ENCODE data around the gene TMEM209. TPM values are rescaled to one million over a fixed set of nuclear protein-coding genes. Genes with fewer than 3 reads are reported as not detected.
"Not testable (repeated sequence)": the region's sequence is repeated elsewhere in the genome, so short reads cannot be mapped to it uniquely, and the experiment has no call there.

TMEM209 gene
- 44.8 TPM for polyA plus RNA-seq (2013, experiment 1 of 2)
- polyA plus RNA-seq (2013, experiment 2 of 2): 42.4 TPM

DNA sequence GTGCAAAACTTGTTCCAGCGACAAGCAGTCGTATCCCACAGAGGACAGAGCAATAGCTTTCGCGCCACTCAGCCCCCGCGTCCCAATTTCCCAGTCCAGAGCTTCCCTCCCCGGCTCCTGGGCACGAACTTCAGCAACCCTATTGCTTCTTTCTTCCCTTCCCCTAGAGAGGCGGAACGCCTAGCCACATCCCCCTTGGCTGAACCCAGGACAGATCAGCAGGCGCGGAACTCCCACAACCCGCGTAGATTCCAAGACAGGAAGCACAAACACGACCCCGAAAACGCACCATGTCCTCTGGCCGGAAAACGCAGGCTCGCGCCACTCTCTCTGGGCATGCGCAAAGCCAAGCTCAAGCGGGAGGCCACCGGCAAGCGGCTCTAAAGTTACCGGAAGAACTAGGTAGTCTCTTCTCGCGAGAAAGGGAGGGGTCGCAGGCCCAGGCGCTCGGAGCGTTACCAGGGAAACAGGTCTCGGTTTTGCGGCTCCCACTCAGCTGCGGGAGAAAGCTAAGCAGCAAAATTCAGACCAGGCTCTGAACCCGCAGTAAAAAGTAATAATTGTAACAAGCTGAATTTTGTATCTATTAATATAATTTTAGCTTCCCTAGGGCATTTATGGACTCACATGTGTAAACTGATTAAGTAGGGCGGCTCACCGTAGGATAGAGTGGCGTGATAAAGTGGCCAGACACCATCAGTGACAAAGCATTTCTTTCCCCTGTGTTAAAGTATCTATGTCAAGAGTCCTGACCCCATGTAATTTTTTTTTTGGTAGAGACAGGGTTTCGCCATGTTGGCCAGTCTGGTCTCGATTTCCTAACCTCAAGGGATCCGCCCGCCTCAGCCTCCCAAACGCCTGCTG, at the start of gene TMEM209:
TMEM209 (minus strand) TSS at position 323 of the 864 bp plus-strand sequence; CDS start at position 292, 31 bp downstream.
- Histone ChIP-seq H3K9ac (ENCODE audit: low read depth, low read length, poor library complexity) (peak within 1 kb of the TSS; percentile 87), H4K91ac (ENCODE audit: low read depth, low read length, poor library complexity) (no peak within 1 kb of the TSS), H3K4me2 (ENCODE audit: insufficient read depth, low read length, poor library complexity, severe bottlenecking) (peak within 1 kb of the TSS; percentile 61), H3K14ac (ENCODE audit: low read length) (peak within 1 kb of the TSS; percentile 73), H3K4me1 (ENCODE audit: control insufficient read depth in 2 of 2, insufficient read depth in 1 of 2, low read depth in 1 of 2, low read length in 2 of 2) (peaks cover 3% of the 10 kb centered on the region in 2 donors), H3K18ac (ENCODE audit: low read length) (peak within 1 kb of the TSS; percentile 98), H4K8ac (ENCODE audit: low read depth, low read length) (no peak within 1 kb of the TSS), H3K36me3 (replicated peaks in 1 of 2; ENCODE audit: control insufficient read depth in 2 of 2, insufficient read depth in 2 of 2, low read length in 2 of 2) (peaks cover 8 to 38% of the 10 kb centered on the region in 2 donors), H3K4me3 (ENCODE audit: low read length in 2 of 2) (peak within 1 kb of the TSS; percentile 66 to 98), H2AFZ (ENCODE audit: low read length) (peak within 1 kb of the TSS; percentile 76), H3K23ac (ENCODE audit: low read depth, low read length, poor library complexity) (peak within 1 kb of the TSS; percentile 71), H2BK5ac (ENCODE audit: low read length) (peak within 1 kb of the TSS; percentile 63), H3K9me3 (replicated peaks in 1 of 2; ENCODE audit: control insufficient read depth in 2 of 2, insufficient read depth in 1 of 2, low read depth in 1 of 2, low read length in 2 of 2) (peaks cover 0 to 8% of the 10 kb centered on the region in 2 donors), H2AK5ac (ENCODE audit: low read depth, low read length) (peak within 1 kb of the TSS; percentile 69), H2BK12ac (ENCODE audit: low read length) (peak within 1 kb of the TSS; percentile 7), H3K27ac (replicated peaks; ENCODE audit: low read length) (peak within 1 kb of the TSS; percentile 98), H2BK15ac (ENCODE audit: low read length) (peak within 1 kb of the TSS; percentile 86), H3K4ac (ENCODE audit: low read length) (no peak within 1 kb of the TSS), H3K79me1 (ENCODE audit: low read depth, low read length) (peaks cover 2% of the 10 kb centered on the region), H2BK120ac (ENCODE audit: low read depth, low read length) (no peak within 1 kb of the TSS), H3K27me3 (ENCODE audit: control insufficient read depth in 3 of 3, insufficient read depth in 3 of 3, low read depth in 1 of 3, low read length in 3 of 3) (no peaks in the 10 kb centered on the region)
- DNase-seq (ENCODE audit: low spot score): peak; percentile 96
- WGBS, 2 donors (ENCODE audit: extremely low coverage in 2 of 2, insufficient read length in 2 of 2, insufficient replicate concordance in 1 of 2): no CpG with 5 or more reads among the region's 44 CpGs

DNA sequence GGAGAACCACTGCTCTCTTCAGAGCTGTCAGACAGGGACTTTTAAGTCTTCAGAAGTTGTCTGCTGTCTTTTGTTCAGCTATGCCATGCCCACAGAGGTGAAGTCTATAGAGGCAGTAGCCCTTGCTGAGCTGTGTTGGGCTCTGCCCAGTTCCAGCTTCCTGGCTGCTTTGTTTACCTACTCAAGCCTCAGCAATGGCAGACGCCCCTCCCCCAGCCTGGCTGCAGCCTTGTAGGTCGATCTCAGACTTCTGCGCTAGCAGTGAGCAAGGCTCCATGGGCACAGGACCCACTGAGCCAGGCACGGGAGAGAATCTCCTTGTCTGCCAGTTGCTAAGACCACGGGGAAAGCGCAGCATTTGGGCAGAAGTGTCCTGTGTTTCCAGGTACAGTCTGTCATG, 49.3 kb upstream of the TMEM209 start:
- Histone ChIP-seq H3K18ac (ENCODE audit: low read length) (peak overlapping the region; percentile 59), H3K23ac (ENCODE audit: low read depth, low read length, poor library complexity) (no peak overlapping the region), H3K9ac (ENCODE audit: low read depth, low read length, poor library complexity) (no peak overlapping the region), H3K4ac (ENCODE audit: low read length) (no peak overlapping the region), H3K27me3 (ENCODE audit: control insufficient read depth in 3 of 3, insufficient read depth in 3 of 3, low read depth in 1 of 3, low read length in 3 of 3) (no peaks in the 10 kb centered on the region), H2AFZ (ENCODE audit: low read length) (peak overlapping the region; percentile 84), H4K8ac (ENCODE audit: low read depth, low read length) (no peak overlapping the region), H2BK12ac (ENCODE audit: low read length) (no peak overlapping the region), H3K4me2 (ENCODE audit: insufficient read depth, low read length, poor library complexity, severe bottlenecking) (no peak overlapping the region), H2AK5ac (ENCODE audit: low read depth, low read length) (no peak overlapping the region), H2BK5ac (ENCODE audit: low read length) (no peak overlapping the region), H3K14ac (ENCODE audit: low read length) (no peak overlapping the region), H3K79me1 (ENCODE audit: low read depth, low read length) (no peaks in the 10 kb centered on the region), H3K4me1 (ENCODE audit: control insufficient read depth in 2 of 2, insufficient read depth in 1 of 2, low read depth in 1 of 2, low read length in 2 of 2) (peaks cover 4 to 8% of the 10 kb centered on the region in 2 donors), H2BK15ac (ENCODE audit: low read length) (no peak overlapping the region), H4K91ac (ENCODE audit: low read depth, low read length, poor library complexity) (no peak overlapping the region), H3K4me3 (ENCODE audit: low read length in 2 of 2) (no peak overlapping the region), H2BK120ac (ENCODE audit: low read depth, low read length) (no peak overlapping the region), H3K27ac (replicated peaks; ENCODE audit: low read length) (no peak overlapping the region), H3K9me3 (replicated peaks in 1 of 2; ENCODE audit: control insufficient read depth in 2 of 2, insufficient read depth in 1 of 2, low read depth in 1 of 2, low read length in 2 of 2) (peaks cover 6 to 33% of the 10 kb centered on the region in 2 donors), H3K36me3 (replicated peaks in 1 of 2; ENCODE audit: control insufficient read depth in 2 of 2, insufficient read depth in 2 of 2, low read length in 2 of 2) (no peaks in the 10 kb centered on the region)
- no peak for DNase-seq (ENCODE audit: low spot score)
- no CpG with 5 or more reads among the region's 6 CpGs for WGBS, 2 donors (ENCODE audit: extremely low coverage in 2 of 2, insufficient read length in 2 of 2, insufficient replicate concordance in 1 of 2)

DNA sequence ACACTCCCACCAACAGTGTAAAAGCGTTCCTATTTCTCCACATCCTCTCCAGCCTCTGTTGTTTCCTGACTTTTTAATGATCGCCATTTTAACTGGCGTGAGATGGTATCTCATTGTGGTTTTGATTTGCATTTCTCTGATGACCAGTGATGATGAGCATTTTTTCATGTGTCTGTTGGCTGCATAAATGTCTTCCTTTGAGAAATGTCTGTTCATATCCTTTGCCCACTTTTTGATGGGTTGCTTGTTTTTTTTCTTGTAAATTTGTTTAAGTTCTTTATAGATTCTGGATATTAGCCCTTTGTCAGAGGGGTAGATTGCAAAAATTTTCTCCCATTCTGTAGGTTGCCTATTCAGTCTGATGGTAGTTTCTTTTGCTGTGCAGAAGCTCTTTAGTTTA, 44.4 kb upstream of the TMEM209 start:
- not testable (repeated sequence) for H3K4me1 ChIP-seq (ENCODE audit: control insufficient read depth in 2 of 2, insufficient read depth in 1 of 2, low read depth in 1 of 2, low read length in 2 of 2)

DNA sequence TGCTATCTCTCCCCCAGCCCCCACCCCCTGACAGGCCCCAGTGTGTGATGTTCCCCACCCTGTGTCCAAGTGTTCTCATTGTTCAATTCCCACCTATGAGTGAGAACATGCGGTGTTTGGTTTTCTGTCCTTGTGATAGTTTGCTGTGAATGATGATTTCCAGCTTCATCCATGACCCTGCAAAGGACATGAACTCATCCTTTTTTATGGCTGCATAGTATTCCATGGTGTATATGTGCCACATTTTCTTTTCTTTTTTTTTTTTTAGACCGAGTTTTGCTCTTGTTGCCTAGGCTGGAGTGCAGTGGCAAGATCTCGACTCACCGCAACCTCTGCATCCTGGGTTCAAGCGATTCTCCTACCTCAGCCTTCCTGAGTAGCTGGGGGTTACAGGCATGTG, 43.6 kb upstream of the TMEM209 start:
- H3K4me2 ChIP-seq (ENCODE audit: insufficient read depth, low read length, poor library complexity, severe bottlenecking); H3K4me1 ChIP-seq (ENCODE audit: control insufficient read depth in 2 of 2, insufficient read depth in 1 of 2, low read depth in 1 of 2, low read length in 2 of 2); H3K9ac ChIP-seq (ENCODE audit: low read depth, low read length, poor library complexity); DNase-seq (ENCODE audit: low spot score); H2BK12ac ChIP-seq (ENCODE audit: low read length); H3K4ac ChIP-seq (ENCODE audit: low read length); H3K27me3 ChIP-seq (ENCODE audit: control insufficient read depth in 3 of 3, insufficient read depth in 3 of 3, low read depth in 1 of 3, low read length in 3 of 3); H2BK120ac ChIP-seq (ENCODE audit: low read depth, low read length); H2AFZ ChIP-seq (ENCODE audit: low read length); H4K8ac ChIP-seq (ENCODE audit: low read depth, low read length); H3K23ac ChIP-seq (ENCODE audit: low read depth, low read length, poor library complexity); H3K79me1 ChIP-seq (ENCODE audit: low read depth, low read length); H3K36me3 ChIP-seq (replicated peaks in 1 of 2; ENCODE audit: control insufficient read depth in 2 of 2, insufficient read depth in 2 of 2, low read length in 2 of 2); H3K14ac ChIP-seq (ENCODE audit: low read length); H2AK5ac ChIP-seq (ENCODE audit: low read depth, low read length); H2BK15ac ChIP-seq (ENCODE audit: low read length); H4K91ac ChIP-seq (ENCODE audit: low read depth, low read length, poor library complexity); H2BK5ac ChIP-seq (ENCODE audit: low read length); H3K18ac ChIP-seq (ENCODE audit: low read length); H3K9me3 ChIP-seq (replicated peaks in 1 of 2; ENCODE audit: control insufficient read depth in 2 of 2, insufficient read depth in 1 of 2, low read depth in 1 of 2, low read length in 2 of 2); H3K27ac ChIP-seq (replicated peaks; ENCODE audit: low read length); H3K4me3 ChIP-seq (ENCODE audit: low read length in 2 of 2): not testable (repeated sequence)
- no CpG with 5 or more reads among the region's 5 CpGs for WGBS, 2 donors (ENCODE audit: extremely low coverage in 2 of 2, insufficient read length in 2 of 2, insufficient replicate concordance in 1 of 2)

More for the DNA sequence above, 44.4 kb upstream of the TMEM209 start:
- H3K4me2 ChIP-seq (ENCODE audit: insufficient read depth, low read length, poor library complexity, severe bottlenecking); H2BK5ac ChIP-seq (ENCODE audit: low read length); H2AK5ac ChIP-seq (ENCODE audit: low read depth, low read length); H3K27ac ChIP-seq (replicated peaks; ENCODE audit: low read length); H3K9me3 ChIP-seq (replicated peaks in 1 of 2; ENCODE audit: control insufficient read depth in 2 of 2, insufficient read depth in 1 of 2, low read depth in 1 of 2, low read length in 2 of 2); H3K27me3 ChIP-seq (ENCODE audit: control insufficient read depth in 3 of 3, insufficient read depth in 3 of 3, low read depth in 1 of 3, low read length in 3 of 3); H2BK120ac ChIP-seq (ENCODE audit: low read depth, low read length); H2AFZ ChIP-seq (ENCODE audit: low read length); H3K18ac ChIP-seq (ENCODE audit: low read length); H2BK15ac ChIP-seq (ENCODE audit: low read length); H3K14ac ChIP-seq (ENCODE audit: low read length); H3K23ac ChIP-seq (ENCODE audit: low read depth, low read length, poor library complexity); H3K9ac ChIP-seq (ENCODE audit: low read depth, low read length, poor library complexity); H2BK12ac ChIP-seq (ENCODE audit: low read length); DNase-seq (ENCODE audit: low spot score); H3K4ac ChIP-seq (ENCODE audit: low read length); H3K79me1 ChIP-seq (ENCODE audit: low read depth, low read length); H4K91ac ChIP-seq (ENCODE audit: low read depth, low read length, poor library complexity); H3K36me3 ChIP-seq (replicated peaks in 1 of 2; ENCODE audit: control insufficient read depth in 2 of 2, insufficient read depth in 2 of 2, low read length in 2 of 2); H4K8ac ChIP-seq (ENCODE audit: low read depth, low read length); H3K4me3 ChIP-seq (ENCODE audit: low read length in 2 of 2): not testable (repeated sequence)
- no CpG with 5 or more reads among the region's 3 CpGs for WGBS, 2 donors (ENCODE audit: extremely low coverage in 2 of 2, insufficient read length in 2 of 2, insufficient replicate concordance in 1 of 2)

Data from neuronal stem cell (in vitro differentiated cells).